Measurements from ENCODE around the gene NRSN2.

Gene NRSN2

GRCh38 chr20:348972-349841 lies 2.3 kb downstream of the NRSN2 start:
- TF ChIP-seq CTCF (IDR thresholded peaks at IDR 0.05) (no peak), ZFX (IDR thresholded peaks at IDR 0.05; ENCODE audit: borderline replicate concordance) (no peak)

GRCh38 chr20:353166-353565 lies 6.3 kb downstream of the NRSN2 start:
- TF ChIP-seq CTCF (IDR thresholded peaks at IDR 0.05) (no peak), ZFX (IDR thresholded peaks at IDR 0.05; ENCODE audit: borderline replicate concordance) (no peak)
- no peak overlapping the region for H3K27ac ChIP-seq

More at GRCh38 chr20:348972-349841, 2.3 kb downstream of the NRSN2 start:
- peak overlapping the region; percentile 95 for H3K27ac ChIP-seq

GRCh38 chr20:354298-354977 lies 7.5 kb downstream of the NRSN2 start:
- TF ChIP-seq CTCF (IDR thresholded peaks at IDR 0.05) (peak; percentile 95), ZFX (IDR thresholded peaks at IDR 0.05; ENCODE audit: borderline replicate concordance) (no peak)
- 0 out of 2 replicates have a peak overlapping the region, but pooled peaks have one; percentile 7 for H3K27ac ChIP-seq

GRCh38 chr20:356154-356553 lies 9.2 kb downstream of the NRSN2 start:
- peak overlapping the region; percentile 26; the same call in 1 of the 2 replicates for H3K27ac ChIP-seq

GRCh38 chr20:356745-357144 lies 9.8 kb downstream of the NRSN2 start:
- peak overlapping the region; percentile 26; the same call in 1 of the 2 replicates for H3K27ac ChIP-seq
- no peak for TF ChIP-seq ZFX (IDR thresholded peaks at IDR 0.05; ENCODE audit: borderline replicate concordance)

GRCh38 chr20:358891-359555 lies 12.1 kb downstream of the NRSN2 start:
- H3K27ac ChIP-seq, result peak overlapping the region; percentile 12; the same call in 1 of the 2 replicates
- no peak for TF ChIP-seq ZFX (IDR thresholded peaks at IDR 0.05; ENCODE audit: borderline replicate concordance)
- no peak for TF ChIP-seq CTCF (IDR thresholded peaks at IDR 0.05)

GRCh38 chr20:361561-361960 lies 14.7 kb downstream of the NRSN2 start:
- TF ChIP-seq ZFX (IDR thresholded peaks at IDR 0.05; ENCODE audit: borderline replicate concordance), result no peak
- no peak for TF ChIP-seq CTCF (IDR thresholded peaks at IDR 0.05)
- H3K27ac ChIP-seq, result peak overlapping the region; percentile 99

Measured in 22Rv1 (cell line).